Measurements from ENCODE around the gene ANKRD23.
A peak's percentile ranks its signal among the peaks of the same experiment; 100 is the strongest.
"Not testable (repeated sequence)": the region's sequence is repeated elsewhere in the genome, so short reads cannot be mapped to it uniquely, and the experiment has no call there.

ANKRD23 gene

DNA sequence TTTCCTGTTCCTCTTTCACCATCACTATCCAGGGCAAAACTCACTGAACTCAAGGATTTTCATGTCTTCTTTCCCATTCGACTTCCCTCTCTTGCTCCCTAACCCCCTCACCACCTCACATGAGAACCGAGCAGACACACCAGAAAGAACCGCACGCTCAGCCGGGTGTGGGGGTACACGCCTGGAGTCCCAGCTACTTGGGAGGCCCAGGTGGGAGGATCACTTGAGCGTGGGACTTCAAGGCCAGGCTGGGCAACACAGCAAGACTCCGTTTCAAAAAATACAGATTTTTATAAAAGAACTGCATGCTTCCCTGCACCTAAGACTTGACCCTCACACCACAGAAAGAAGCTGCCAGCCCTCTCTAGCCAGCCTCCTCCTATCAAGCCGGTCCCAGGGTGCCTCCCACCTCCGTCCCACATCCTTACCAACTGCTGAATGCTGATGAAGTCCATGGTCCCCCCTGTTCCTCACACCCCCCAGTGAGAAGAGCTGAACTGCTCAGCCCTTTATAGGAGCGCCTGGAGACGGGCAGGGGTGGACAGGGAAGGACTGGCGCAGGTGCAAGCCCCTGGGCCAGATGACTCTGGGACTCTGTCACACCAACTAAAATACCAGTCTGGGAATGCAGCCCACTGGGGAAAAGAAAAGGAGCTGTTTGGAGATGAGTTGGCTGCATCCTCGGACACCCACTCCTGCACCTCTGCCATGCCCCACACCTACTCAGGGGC is at the start of gene ANKRD23:
Gene ANKRD23, minus strand, starts transcription at position 484 of the 731 bp plus-strand sequence. Its CDS starts 29 bp downstream, at position 455.
- no peak for TF ChIP-seq ZFX (IDR thresholded peaks at IDR 0.05)
- TF ChIP-seq, protein P1, sequence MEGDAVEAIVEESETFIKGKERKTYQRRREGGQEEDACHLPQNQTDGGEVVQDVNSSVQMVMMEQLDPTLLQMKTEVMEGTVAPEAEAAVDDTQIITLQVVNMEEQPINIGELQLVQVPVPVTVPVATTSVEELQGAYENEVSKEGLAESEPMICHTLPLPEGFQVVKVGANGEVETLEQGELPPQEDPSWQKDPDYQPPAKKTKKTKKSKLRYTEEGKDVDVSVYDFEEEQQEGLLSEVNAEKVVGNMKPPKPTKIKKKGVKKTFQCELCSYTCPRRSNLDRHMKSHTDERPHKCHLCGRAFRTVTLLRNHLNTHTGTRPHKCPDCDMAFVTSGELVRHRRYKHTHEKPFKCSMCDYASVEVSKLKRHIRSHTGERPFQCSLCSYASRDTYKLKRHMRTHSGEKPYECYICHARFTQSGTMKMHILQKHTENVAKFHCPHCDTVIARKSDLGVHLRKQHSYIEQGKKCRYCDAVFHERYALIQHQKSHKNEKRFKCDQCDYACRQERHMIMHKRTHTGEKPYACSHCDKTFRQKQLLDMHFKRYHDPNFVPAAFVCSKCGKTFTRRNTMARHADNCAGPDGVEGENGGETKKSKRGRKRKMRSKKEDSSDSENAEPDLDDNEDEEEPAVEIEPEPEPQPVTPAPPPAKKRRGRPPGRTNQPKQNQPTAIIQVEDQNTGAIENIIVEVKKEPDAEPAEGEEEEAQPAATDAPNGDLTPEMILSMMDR (conservative IDR thresholded peaks at IDR 0.05) = no peak
- no peak within 1 kb of the TSS for H3K27ac ChIP-seq

DNA sequence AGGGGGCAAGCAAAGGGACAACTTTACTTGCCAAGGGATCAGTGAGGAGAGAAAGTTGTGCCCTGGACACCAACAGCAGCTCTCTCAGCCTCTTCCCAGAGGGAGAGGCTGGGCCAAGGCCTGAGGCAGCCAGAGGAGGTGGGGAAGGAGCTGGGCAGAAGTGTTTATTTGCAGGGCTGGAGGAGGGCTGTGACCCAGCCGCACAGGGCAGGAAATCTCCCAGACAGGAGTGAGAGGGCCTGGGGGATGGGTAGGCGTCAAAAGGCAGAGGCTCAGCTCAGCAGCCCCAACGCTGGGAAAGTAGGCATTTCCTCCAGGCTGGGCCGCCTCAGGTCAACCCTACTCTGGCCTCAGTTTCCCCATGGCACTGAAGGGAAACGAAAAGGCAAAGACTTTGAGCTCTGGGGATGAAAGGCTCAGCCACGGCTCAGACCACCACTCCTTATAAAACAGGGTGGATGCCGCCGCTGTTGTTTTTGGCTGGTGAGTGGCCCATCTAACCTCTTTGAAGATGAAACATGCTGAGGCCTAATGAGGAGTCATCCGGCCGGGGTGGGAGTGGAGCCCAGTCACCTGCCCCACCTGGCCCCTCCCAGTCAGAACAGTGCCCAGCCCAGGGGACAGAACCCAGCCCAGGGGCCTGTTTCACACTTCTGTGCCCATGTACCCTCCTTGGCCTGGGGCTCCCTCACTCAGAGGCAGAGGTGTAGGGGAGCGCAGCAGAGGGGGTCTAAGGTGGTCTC is 47.9 kb upstream of the ANKRD23 start:
- no peak for TF ChIP-seq ZFX (IDR thresholded peaks at IDR 0.05)
- TF ChIP-seq, protein P1 (conservative IDR thresholded peaks at IDR 0.05) = no peak
- H3K27ac ChIP-seq = no peak overlapping the region

DNA sequence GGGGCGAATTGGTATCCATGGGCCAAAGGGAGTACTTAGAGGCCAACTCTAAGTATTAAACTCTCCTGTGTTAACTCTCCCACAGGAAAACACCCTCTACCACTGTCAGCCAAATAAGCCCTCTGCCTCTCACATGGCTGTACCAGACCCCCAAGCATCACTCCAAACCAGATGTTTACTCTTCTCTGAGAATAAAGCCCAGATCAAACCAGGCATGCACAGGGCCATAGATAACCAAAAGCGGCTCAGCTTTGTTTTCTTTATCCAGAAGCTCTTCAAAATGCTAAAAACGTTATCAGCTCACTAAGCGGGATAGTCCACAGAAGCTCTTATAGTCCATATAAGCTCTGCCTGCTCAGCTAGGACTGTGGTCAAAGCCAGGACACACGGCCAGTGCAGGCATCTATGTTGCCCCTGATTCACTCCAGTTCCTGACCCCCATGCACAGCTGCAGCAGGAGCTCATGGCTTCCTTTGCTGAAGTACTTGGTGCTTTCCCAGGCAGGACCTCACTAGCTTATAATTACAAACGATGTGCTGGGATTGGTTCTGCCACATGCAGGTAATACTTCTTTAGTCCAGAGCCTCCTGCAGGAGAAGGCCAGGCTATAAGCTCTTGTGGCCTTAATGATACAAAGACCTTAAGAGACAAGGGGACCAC is 47.0 kb upstream of the ANKRD23 start:
- H3K27ac ChIP-seq = no peak overlapping the region
- TF ChIP-seq, protein P1 (conservative IDR thresholded peaks at IDR 0.05) = no peak
- no peak for TF ChIP-seq ZFX (IDR thresholded peaks at IDR 0.05)

GRCh38 chr2:96890252-96890651 is 46.4 kb upstream of the ANKRD23 start:
- TF ChIP-seq, protein P1 (conservative IDR thresholded peaks at IDR 0.05) = no peak
- no peak for TF ChIP-seq ZFX (IDR thresholded peaks at IDR 0.05)
- no peak overlapping the region for H3K27ac ChIP-seq

GRCh38 chr2:96889502-96889901 is 45.7 kb upstream of the ANKRD23 start:
- H3K27ac ChIP-seq = not testable (repeated sequence)

DNA sequence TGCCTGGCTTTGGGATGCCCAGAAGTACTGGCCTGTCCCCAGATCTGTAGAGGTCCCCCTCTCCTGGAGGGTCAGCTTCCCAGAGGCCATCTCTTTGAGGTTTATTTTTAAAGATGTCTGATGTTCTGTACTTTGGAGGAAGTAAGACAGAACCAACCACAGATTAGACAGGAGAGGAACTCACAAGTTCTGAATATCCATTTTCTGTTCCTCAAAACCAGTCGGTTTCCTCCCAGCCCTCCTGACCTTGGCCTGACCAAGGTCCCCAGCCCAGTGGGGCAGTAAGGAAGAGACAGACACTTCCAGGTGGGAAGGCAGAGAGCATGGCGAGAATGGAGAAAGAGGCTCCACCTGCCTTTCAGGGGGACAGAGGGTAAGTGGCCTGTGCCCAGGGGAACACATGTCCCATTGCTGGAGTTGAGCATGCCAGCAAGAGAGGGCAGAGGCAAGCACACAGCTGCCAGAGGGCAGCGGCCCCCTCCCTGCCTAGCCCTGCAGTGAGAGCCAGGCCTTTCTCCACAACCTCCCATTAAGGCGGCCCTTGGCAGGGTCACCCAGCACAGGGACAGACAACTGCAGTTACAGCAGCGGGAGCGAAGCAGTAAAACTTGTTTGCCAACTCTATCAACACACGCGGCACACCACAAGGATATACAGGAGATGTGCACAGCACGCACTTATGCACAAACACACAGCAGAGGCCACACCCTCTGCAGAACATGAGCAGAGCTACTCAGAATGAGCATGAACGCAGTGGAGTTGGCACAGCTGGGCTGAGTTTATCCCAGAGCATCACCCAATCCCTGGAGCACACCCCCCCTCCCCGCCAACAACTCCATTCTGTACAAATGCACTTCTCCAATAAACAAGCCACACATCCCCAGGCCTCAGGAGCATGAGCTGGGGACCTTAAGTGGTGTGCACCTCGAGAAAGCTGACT is 44.5 kb upstream of the ANKRD23 start:
- TF ChIP-seq, protein P1 (conservative IDR thresholded peaks at IDR 0.05) = no peak
- peak; percentile 45; the same call in 1 of the 2 replicates for TF ChIP-seq ZFX (IDR thresholded peaks at IDR 0.05)
- peak overlapping the region; percentile 96 for H3K27ac ChIP-seq

DNA sequence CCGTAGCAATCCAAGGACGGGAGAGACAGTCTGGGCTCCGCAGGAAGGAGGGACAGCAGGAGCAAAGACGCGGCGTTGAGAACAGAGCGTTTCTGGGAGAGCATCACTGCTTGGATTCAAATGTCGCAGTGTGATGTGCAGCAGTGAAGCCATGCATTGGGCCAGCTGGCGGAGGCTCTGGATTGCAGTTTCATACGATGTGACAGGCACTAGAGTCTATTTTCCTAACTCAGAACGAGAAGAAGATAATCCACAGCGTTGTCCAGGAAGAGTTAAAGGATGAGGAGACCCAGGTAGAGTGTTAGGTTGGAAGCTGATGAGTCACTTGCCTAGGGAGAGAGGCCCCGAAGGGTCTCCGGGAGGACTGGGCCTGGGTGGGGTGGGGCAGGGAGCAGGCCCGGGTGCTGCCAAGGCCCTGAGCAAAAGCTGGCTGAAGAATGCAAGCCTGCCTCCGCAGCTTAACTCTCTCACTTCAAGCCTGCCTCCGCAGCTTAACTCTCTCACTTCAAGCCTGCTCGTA is 43.7 kb upstream of the ANKRD23 start:
- peak overlapping the region; percentile 96 for H3K27ac ChIP-seq
- no peak for TF ChIP-seq ZFX (IDR thresholded peaks at IDR 0.05)
- TF ChIP-seq, protein P1 (conservative IDR thresholded peaks at IDR 0.05) = no peak
